Right lobe of liver (tissue), 4 donors: Measurements from ENCODE around the gene TBCD.

Experiments
- CTCF ChIP-seq, 4 donors: fragments of 200-600 bp in 3 of 4; fragments of 450-650 bp in 1 of 4; IDR thresholded peaks; one replicate each; pipeline versions ENCODE4 v1.5.1 to v1.8.0; 2016 to 2022; ENCODE audit warnings: antibody characterized with exemption in 4 of 4, mild to moderate bottlenecking in 2 of 4
- POLR2A ChIP-seq: fragments of 450-650 bp; IDR thresholded peaks from one replicate; pipeline ENCODE4 v1.6.1; 2017; ENCODE audit warnings: antibody characterized with exemption, mild to moderate bottlenecking
- donor health status: DM: no; HTN: no; CAD: no.
- donor health status: DM: no; HTN: no; CAD: no.
- donor health status: DM: no; HTN: yes; CAD: no.

GRCh38 chr17:82805254-82805653 is 53.4 kb downstream of the TBCD start:
- TF ChIP-seq CTCF (IDR thresholded peaks at IDR 0.05) (no peak), POLR2A (no peak)
